ENCODE data around the gene SLC38A3.

SLC38A3 gene

GRCh38 chr3:50269977-50270413, 64.9 kb downstream of the SLC38A3 start:
- no peak for DNase-seq

- no peak for DNase-seq
These were observed 65.6 kb downstream of the SLC38A3 start for GRCh38 chr3:50270422-50271224.
